ENCODE data around the gene BABAM2.
"Not testable (repeated sequence)": the region's sequence is repeated elsewhere in the genome, so short reads cannot be mapped to it uniquely, and the experiment has no call there.

Gene BABAM2

DNA sequence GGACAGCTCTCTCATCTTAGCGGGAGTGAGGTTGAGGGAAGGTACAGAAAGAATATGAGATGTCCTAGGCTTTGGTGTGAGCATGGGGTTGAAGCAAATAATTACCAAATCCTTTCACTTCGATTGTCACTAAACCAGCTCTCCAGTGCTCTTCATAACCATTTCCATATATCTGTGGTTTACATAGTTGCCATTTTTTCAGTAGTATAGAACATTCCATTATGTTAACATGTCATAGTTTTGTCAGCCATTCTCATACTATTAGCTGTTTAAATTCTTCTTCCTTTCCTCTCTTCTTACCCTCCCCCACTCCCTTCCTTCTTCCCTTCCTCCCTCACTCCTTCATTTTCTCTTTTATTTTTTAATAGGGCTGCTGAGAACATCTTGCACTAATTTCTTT is 205.9 kb downstream of the BABAM2 start:
- TF ChIP-seq CTCF (conservative IDR thresholded peaks at IDR 0.05): no peak
- H3K27ac ChIP-seq: no peak overlapping the region

GRCh38 chr2:28098501-28099225 is 208.1 kb downstream of the BABAM2 start:
- no peak for TF ChIP-seq CTCF (conservative IDR thresholded peaks at IDR 0.05)
- no peak overlapping the region for H3K27ac ChIP-seq

DNA sequence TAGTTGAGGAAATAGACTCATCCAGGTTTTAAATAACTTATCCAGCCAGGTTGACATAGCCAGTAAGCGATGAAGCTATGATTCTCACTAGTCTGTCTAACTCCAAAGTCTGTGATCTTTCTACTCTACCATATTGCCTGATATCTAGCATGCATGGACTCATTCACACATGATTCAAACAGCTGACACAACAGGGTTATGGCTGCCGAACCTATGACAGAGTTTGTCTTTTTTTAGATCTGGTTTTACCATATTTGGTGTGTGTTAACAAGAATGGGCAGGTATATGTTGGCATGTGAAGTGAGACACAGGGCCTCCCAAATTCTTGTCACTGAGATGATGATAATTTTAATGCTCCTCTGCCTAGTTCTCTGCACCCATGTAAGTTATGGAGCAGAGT is 210.6 kb downstream of the BABAM2 start:
- no peak overlapping the region for H3K27ac ChIP-seq
- TF ChIP-seq CTCF (conservative IDR thresholded peaks at IDR 0.05): no peak

DNA sequence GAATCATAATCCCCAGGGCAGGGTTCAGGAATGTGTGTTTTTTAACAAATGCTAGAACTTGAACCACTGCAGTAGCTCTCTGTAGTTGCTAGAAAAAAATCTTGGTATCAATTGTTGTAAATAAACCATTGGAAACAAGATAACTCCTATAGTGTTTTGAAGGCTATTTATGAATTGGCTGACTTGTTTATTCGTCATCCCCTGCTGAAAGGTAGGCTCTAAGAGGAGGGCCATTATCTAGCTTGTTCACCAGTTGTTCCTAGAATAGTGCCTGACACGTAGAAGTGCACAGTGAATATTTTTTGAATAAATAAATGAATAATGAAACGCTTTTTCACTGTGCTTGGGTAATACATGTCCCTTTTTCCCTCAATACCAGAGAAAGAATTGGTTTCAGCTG is 211.4 kb downstream of the BABAM2 start:
- TF ChIP-seq CTCF (conservative IDR thresholded peaks at IDR 0.05): no peak
- no peak overlapping the region for H3K27ac ChIP-seq

GRCh38 chr2:28102455-28102874 is 211.9 kb downstream of the BABAM2 start:
- no peak overlapping the region for H3K27ac ChIP-seq
- TF ChIP-seq CTCF (conservative IDR thresholded peaks at IDR 0.05): no peak

DNA sequence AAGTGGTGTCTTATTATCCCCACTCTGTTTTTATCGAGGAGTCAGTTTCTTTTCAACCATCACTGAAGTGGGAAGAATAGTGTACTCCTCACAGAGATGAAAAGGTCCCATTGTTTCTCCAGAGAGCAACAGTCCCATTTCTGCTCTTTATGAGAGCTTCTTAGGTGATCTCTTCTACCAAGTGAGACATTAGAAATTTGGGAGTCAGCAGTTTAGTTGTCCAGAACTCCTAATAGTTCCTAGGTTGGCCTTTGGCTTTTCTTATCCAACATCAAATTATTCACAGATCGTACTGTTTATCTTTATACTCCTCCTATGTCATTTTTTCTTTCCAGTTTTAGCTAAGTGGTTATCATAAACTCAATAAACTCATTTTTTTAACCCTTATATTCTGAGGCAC is 213.1 kb downstream of the BABAM2 start:
- H3K27ac ChIP-seq: no peak overlapping the region
- TF ChIP-seq CTCF (conservative IDR thresholded peaks at IDR 0.05): no peak

- H3K27ac ChIP-seq: no peak overlapping the region
- TF ChIP-seq CTCF (conservative IDR thresholded peaks at IDR 0.05): no peak
Observed at GRCh38 chr2:28108143-28108542, 217.6 kb downstream of the BABAM2 start.

GRCh38 chr2:28113771-28114170 is 223.2 kb downstream of the BABAM2 start:
- H3K27ac ChIP-seq: not testable (repeated sequence)

Data from VCaP (cell line).